ENCODE data around the gene CHMP2A. TPM values are rescaled to one million over a fixed set of nuclear protein-coding genes. Genes with fewer than 3 reads are reported as not detected.

The CHMP2A gene
- total and polyA plus RNA-seq, 10 of the 15 experiments (the other 5 are each of a cell fraction or from before 2014, with no cell fraction given), result 69.5 to 172 (median 109) TPM

GRCh38 chr19:58561373-58562121 is 6.6 kb upstream of the CHMP2A start:
- ChIA-PET CTCF (interaction anchor here (1.4 to 2.4 kb wide), 2 partner anchors 19 to 42 kb away, joined by 3 to 14 read pairs; partner anchors contain the start of gene ZBTB45), RAD21 (ENCODE audit: unreplicated experiment) (no interaction called here), POLR2A (interaction anchor here (1.0 to 4.7 kb wide), 6 partner anchors 8 to 199 kb away, joined by 3 to 46 read pairs (median 4); partner anchors contain the start of genes MZF1, ZBTB45 and ZNF497), SMC1A (ENCODE audit: uncharacterized antibody, unreplicated experiment) (interaction anchor here (0.8 to 1.3 kb wide), 3 partner anchors 10 to 42 kb away, joined by 3 to 5 read pairs (median 3); partner anchors contain the start of gene ZBTB45)
- H3K4me2 ChIP-seq (ENCODE audit: control insufficient read depth, insufficient read depth), result peak overlapping the region; percentile 97
- H3K36me3 ChIP-seq (ENCODE audit: control insufficient read depth in 2 of 2, insufficient read depth in 2 of 2, low read length in 1 of 2), result no peaks in the 10 kb centered on the region; a peak in 3 of 4 replicates
- no peak for ATAC-seq
- no peak overlapping the region for H3K4me3 ChIP-seq
- H3K79me2 ChIP-seq (ENCODE audit: control insufficient read depth, insufficient read depth, low read length), result peaks cover 19% of the 10 kb centered on the region
- no peaks in the 10 kb centered on the region for H4K20me1 ChIP-seq (ENCODE audit: control insufficient read depth, insufficient read depth)
- no peak overlapping the region for H3K27ac ChIP-seq (ENCODE audit: control insufficient read depth, insufficient read depth)
- in situ Hi-C loops (cut with MboI) (no loop called here), intact Hi-C loops (cut with micrococcal nuclease; ENCODE audit: unreplicated experiment) (no loop called here)
- no peak overlapping the region for H3K9ac ChIP-seq (ENCODE audit: control insufficient read depth, insufficient read depth, low read length)
- BruUV-seq (replicated peaks), result no TSS peak
- H3K27me3 ChIP-seq (replicated peaks in 1 of 2; ENCODE audit: control insufficient read depth in 2 of 2, insufficient read depth in 2 of 2, low read length in 1 of 2), result no peaks in the 10 kb centered on the region
- H3K4me1 ChIP-seq (ENCODE audit: control insufficient read depth, insufficient read depth, low read length), result peaks cover 35% of the 10 kb centered on the region
- TF ChIP-seq KAT2A (conservative IDR thresholded peaks at IDR 0.05; ENCODE audit: control insufficient read depth, low read depth, low read length) (no peak), RUNX3 (IDR thresholded peaks at IDR 0.05; ENCODE audit: low read length) (no peak), USF2 (IDR thresholded peaks at IDR 0.05; ENCODE audit: borderline replicate concordance, low read depth, low read length) (no peak), RB1 (IDR thresholded peaks at IDR 0.05; ENCODE audit: borderline replicate concordance) (no peak)
- no peak for FAIRE-seq
- 85% methylated on average over 16 of the region's 16 CpGs for WGBS (ENCODE audit: insufficient coverage, insufficient replicate concordance, low lambda C conversion rate, missing lambda C conversion rate)
- H2AFZ ChIP-seq (ENCODE audit: control insufficient read depth, low read depth, low read length), result no peak overlapping the region
- H3K9me3 ChIP-seq (replicated peaks; ENCODE audit: control insufficient read depth, insufficient read depth, low read length), result no peaks in the 10 kb centered on the region
- DNase-seq (ENCODE audit: low read depth, low spot score), result no peak

GRCh38 chr19:58560921-58561320 is 6.0 kb upstream of the CHMP2A start:
- Histone ChIP-seq H3K36me3 (ENCODE audit: control insufficient read depth in 2 of 2, insufficient read depth in 2 of 2, low read length in 1 of 2) (peaks cover 5% of the 10 kb centered on the region in 2 experiments; a peak in 3 of 4 replicates), H3K27me3 (replicated peaks in 1 of 2; ENCODE audit: control insufficient read depth in 2 of 2, insufficient read depth in 2 of 2, low read length in 1 of 2) (no peaks in the 10 kb centered on the region), H4K20me1 (ENCODE audit: control insufficient read depth, insufficient read depth) (no peaks in the 10 kb centered on the region), H3K9me3 (replicated peaks; ENCODE audit: control insufficient read depth, insufficient read depth, low read length) (no peaks in the 10 kb centered on the region), H3K4me3 (no peak overlapping the region), H3K9ac (ENCODE audit: control insufficient read depth, insufficient read depth, low read length) (no peak overlapping the region), H3K79me2 (ENCODE audit: control insufficient read depth, insufficient read depth, low read length) (peaks cover 25% of the 10 kb centered on the region), H3K4me1 (ENCODE audit: control insufficient read depth, insufficient read depth, low read length) (peaks cover 40% of the 10 kb centered on the region), H3K27ac (ENCODE audit: control insufficient read depth, insufficient read depth) (no peak overlapping the region), H2AFZ (ENCODE audit: control insufficient read depth, low read depth, low read length) (no peak overlapping the region), H3K4me2 (ENCODE audit: control insufficient read depth, insufficient read depth) (no peak overlapping the region)
- no peak for DNase-seq (ENCODE audit: low read depth, low spot score)
- TF ChIP-seq POLR2A (IDR thresholded peaks at IDR 0.05; ENCODE audit: low read depth, low read length) (0 out of 2 replicates have a peak, but pooled peaks have one; percentile 5), DPF2 (IDR thresholded peaks at IDR 0.05) (no peak)
- TF ChIP-seq, protein P1, sequence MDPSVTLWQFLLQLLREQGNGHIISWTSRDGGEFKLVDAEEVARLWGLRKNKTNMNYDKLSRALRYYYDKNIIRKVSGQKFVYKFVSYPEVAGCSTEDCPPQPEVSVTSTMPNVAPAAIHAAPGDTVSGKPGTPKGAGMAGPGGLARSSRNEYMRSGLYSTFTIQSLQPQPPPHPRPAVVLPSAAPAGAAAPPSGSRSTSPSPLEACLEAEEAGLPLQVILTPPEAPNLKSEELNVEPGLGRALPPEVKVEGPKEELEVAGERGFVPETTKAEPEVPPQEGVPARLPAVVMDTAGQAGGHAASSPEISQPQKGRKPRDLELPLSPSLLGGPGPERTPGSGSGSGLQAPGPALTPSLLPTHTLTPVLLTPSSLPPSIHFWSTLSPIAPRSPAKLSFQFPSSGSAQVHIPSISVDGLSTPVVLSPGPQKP (IDR thresholded peaks at IDR 0.05; ENCODE audit: low read depth, low read length), result no peak
- ChIA-PET SMC1A (ENCODE audit: uncharacterized antibody, unreplicated experiment) (interaction anchor here (0.8 to 1.3 kb wide), 2 partner anchors 11 to 41 kb away, joined by 3 to 5 read pairs; partner anchors contain the start of gene ZBTB45), POLR2A (interaction anchor here (0.5 to 4.7 kb wide), 8 partner anchors 7 to 212 kb away, joined by 3 to 46 read pairs (median 4); partner anchors contain the start of genes MZF1, ZBTB45 and ZNF497), CTCF (interaction anchor here (1.4 to 2.4 kb wide), 2 partner anchors 20 to 41 kb away, joined by 3 to 14 read pairs; partner anchors contain the start of gene ZBTB45), RAD21 (ENCODE audit: unreplicated experiment) (no interaction called here)
- ATAC-seq, result no peak
- BruUV-seq (replicated peaks), result no TSS peak
- FAIRE-seq, result no peak
- in situ Hi-C loops (cut with MboI), result no loop called here
- intact Hi-C loops (cut with micrococcal nuclease; ENCODE audit: unreplicated experiment), result no loop called here

Measured in GM12878 (cell line).